ENCODE results near the gene EML2.
"Not testable (repeated sequence)": the region's sequence is repeated elsewhere in the genome, so short reads cannot be mapped to it uniquely, and the experiment has no call there.

EML2 gene

GRCh38 chr19:45615056-45615455 is 24.1 kb downstream of the EML2 start:
- DNase-seq (ENCODE audit: low read depth): not testable (repeated sequence)

- DNase-seq (ENCODE audit: low read depth): peak; percentile 25
These were observed 25.1 kb downstream of the EML2 start for GRCh38 chr19:45613926-45614725.

- DNase-seq (ENCODE audit: low read depth): no peak
These were observed 30.2 kb downstream of the EML2 start for GRCh38 chr19:45608948-45609347.

- peak; percentile 25 for DNase-seq (ENCODE audit: low read depth)
These were observed 31.8 kb downstream of the EML2 start for GRCh38 chr19:45607071-45608029.

GRCh38 chr19:45601524-45602374 is 37.4 kb downstream of the EML2 start, which contains the start of gene GPR4:
GPR4 (minus strand) TSS chr19:45602212; CDS start chr19:45591866, 10,346 bp downstream.
- DNase-seq (ENCODE audit: low read depth): no peak

GRCh38 chr19:45601115-45601514 is 38.1 kb downstream of the EML2 start:
- no peak for DNase-seq (ENCODE audit: low read depth)

GRCh38 chr19:45600340-45600885 is 38.8 kb downstream of the EML2 start:
- DNase-seq (ENCODE audit: low read depth): no peak

- no peak for DNase-seq (ENCODE audit: low read depth)
These were observed 39.9 kb downstream of the EML2 start for GRCh38 chr19:45599286-45599685.

GRCh38 chr19:45598267-45599001 is 40.8 kb downstream of the EML2 start:
- DNase-seq (ENCODE audit: low read depth): no peak

- no peak for DNase-seq (ENCODE audit: low read depth)
These were observed 41.6 kb downstream of the EML2 start for GRCh38 chr19:45597425-45598111.

- no peak for DNase-seq (ENCODE audit: low read depth)
These were observed 43.4 kb downstream of the EML2 start for GRCh38 chr19:45595814-45596213.

- DNase-seq (ENCODE audit: low read depth): no peak
These were observed 45.7 kb downstream of the EML2 start for GRCh38 chr19:45593520-45593919.

- DNase-seq (ENCODE audit: low read depth): no peak
These were observed 46.8 kb downstream of the EML2 start for GRCh38 chr19:45592366-45592765.

- DNase-seq (ENCODE audit: low read depth): no peak
These were observed 47.6 kb downstream of the EML2 start for GRCh38 chr19:45591638-45592005.

GRCh38 chr19:45591004-45591637 is 48.1 kb downstream of the EML2 start:
- peak; percentile 49 for DNase-seq (ENCODE audit: low read depth)

- DNase-seq (ENCODE audit: low read depth): no peak
These were observed 48.7 kb downstream of the EML2 start for GRCh38 chr19:45590300-45591003.

GRCh38 chr19:45589768-45590167 is 49.4 kb downstream of the EML2 start:
- DNase-seq (ENCODE audit: low read depth): no peak

- DNase-seq (ENCODE audit: low read depth): no peak
These were observed 51.3 kb downstream of the EML2 start for GRCh38 chr19:45587873-45588272.

GRCh38 chr19:45585158-45585577 is 54.0 kb downstream of the EML2 start:
- no peak for DNase-seq (ENCODE audit: low read depth)

All from activated T-cell treated with anti-CD3 and anti-CD28 coated beads for 48 hours (primary cell).